ENCODE results near the gene XPO6.
"Not testable (repeated sequence)": the region's sequence is repeated elsewhere in the genome, so short reads cannot be mapped to it uniquely, and the experiment has no call there.

The XPO6 gene, protein sequence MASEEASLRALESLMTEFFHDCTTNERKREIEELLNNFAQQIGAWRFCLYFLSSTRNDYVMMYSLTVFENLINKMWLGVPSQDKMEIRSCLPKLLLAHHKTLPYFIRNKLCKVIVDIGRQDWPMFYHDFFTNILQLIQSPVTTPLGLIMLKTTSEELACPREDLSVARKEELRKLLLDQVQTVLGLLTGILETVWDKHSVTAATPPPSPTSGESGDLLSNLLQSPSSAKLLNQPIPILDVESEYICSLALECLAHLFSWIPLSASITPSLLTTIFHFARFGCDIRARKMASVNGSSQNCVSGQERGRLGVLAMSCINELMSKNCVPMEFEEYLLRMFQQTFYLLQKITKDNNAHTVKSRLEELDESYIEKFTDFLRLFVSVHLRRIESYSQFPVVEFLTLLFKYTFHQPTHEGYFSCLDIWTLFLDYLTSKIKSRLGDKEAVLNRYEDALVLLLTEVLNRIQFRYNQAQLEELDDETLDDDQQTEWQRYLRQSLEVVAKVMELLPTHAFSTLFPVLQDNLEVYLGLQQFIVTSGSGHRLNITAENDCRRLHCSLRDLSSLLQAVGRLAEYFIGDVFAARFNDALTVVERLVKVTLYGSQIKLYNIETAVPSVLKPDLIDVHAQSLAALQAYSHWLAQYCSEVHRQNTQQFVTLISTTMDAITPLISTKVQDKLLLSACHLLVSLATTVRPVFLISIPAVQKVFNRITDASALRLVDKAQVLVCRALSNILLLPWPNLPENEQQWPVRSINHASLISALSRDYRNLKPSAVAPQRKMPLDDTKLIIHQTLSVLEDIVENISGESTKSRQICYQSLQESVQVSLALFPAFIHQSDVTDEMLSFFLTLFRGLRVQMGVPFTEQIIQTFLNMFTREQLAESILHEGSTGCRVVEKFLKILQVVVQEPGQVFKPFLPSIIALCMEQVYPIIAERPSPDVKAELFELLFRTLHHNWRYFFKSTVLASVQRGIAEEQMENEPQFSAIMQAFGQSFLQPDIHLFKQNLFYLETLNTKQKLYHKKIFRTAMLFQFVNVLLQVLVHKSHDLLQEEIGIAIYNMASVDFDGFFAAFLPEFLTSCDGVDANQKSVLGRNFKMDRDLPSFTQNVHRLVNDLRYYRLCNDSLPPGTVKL

DNA sequence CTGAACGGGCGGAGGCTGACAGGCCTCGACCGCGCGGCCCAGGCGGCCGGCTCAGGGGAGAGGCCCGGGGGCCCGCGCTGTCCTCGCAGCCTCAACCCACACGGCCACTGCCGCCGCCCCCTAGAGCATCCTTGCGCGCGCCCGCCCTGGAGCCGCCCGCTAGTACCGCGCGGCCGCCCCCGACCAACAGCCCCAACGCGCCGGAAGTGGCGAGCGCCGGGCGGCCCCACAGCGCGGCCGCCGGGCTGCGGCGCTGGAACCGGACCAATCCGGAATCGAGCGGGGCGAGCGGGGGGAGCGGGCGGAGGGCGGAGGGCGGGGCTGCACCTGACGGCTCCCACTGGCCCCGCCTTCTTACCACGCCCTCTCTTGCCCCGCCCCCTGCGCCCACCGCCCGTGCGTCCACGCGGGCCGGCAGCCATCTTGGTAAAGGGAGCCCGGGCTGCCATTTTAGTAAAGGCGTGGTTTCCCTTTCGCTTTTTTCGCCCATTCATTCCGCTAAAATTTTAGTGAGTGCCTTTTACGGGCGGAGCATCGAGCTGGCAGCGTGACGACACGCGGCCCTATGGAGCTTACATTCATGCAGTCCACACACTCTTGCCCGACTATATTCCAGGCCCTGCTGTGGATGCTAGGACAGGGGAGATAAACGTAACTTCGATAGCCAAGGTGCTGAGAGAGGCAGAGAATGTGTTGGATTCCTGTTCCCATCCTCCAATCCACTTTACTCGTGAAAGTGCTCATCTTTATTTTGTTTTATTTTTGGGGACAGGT is at the start of gene XPO6:
Gene XPO6, minus strand, starts transcription at position 208 of the 774 bp plus-strand sequence. CDS start 597 bp downstream, outside the sequence.
- peak; percentile 65 for DNase-seq

DNA sequence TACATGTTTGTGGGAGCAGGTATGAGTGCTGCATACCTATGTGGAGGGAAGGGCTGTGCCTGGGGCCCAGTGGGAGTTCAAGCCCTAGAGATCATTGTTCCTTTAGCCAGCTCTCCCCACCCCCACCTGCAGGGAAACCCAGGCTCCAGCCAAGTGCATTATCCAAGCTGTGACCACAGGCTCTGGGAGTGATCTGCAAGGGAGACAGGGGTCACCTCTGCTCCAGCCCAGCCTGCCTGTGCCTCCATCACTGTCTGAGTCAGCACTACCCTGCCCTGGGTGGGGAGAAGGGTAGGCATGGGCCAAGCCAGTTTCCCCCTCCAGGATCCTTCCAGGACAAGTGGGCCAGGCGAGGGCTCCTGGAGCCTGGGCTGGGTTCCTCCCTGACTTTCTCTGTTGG is 48.4 kb upstream of the XPO6 start:
- DNase-seq = no peak

- no peak for DNase-seq
Observed at GRCh38 chr16:28259781-28260150, 48.0 kb upstream of the XPO6 start.

- no peak for DNase-seq
Observed at GRCh38 chr16:28259091-28259780, 47.5 kb upstream of the XPO6 start.

DNA sequence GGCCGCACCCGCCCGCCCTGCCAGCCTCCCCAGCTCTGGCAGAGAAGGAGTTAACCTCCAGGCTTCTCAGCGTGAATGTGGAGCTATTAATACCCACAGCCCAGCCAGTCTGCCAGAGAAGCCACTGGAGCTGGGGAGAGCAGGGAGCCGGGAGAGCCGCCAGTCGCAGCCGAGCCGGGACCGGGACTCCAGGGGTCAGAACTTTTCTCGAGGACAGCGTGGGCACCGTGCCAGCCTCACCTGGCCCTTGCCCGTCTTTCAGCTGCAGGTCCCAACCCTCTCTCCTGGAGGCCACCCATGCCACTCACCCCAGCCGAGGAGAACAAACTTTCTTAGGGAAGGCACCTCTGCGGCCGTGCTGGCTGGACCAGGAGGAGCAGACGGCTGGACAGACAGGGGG is 46.8 kb upstream of the XPO6 start:
- DNase-seq = no peak

DNA sequence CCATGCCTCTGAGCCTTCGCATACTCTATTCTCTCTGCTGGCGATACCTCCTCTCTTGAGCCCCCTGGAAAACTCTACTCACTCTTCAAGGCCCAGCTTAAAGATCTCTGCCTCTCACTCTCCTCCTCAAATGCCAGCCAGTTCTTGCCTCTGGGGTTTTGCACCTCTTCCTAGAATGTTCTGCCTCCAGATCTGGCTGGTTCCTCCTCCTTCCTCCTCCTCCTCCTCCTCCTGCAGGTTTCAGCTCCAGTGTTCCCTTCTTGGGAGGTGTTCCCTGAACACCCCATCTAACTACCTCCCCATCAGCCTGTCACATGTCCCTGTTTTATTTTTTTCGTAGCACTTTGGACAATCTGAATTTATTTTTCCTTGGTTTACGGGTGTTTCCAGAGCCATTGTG is 45.5 kb upstream of the XPO6 start:
- no peak for DNase-seq

GRCh38 chr16:28255838-28256237 is 44.1 kb upstream of the XPO6 start:
- DNase-seq = no peak

DNA sequence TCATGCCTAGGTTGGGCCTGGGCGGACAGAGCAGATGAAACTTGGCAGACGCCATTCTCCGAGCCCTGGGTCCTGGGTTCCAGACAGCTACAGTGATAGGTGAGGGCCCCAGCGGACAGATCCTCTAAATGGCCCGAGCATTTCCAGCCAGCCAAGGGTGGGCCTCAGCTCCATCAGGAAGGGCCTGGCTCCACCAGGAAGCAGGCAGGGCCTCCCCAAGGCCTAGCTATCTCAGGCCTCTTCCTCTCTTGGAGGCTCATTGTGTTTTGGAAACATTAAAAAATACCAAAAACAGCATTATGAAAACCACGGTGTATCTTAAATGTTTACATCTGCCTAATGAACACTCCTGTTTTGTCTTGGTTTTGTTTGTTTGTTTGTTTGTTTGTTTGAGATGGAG is 42.4 kb upstream of the XPO6 start:
- DNase-seq = no peak

DNA sequence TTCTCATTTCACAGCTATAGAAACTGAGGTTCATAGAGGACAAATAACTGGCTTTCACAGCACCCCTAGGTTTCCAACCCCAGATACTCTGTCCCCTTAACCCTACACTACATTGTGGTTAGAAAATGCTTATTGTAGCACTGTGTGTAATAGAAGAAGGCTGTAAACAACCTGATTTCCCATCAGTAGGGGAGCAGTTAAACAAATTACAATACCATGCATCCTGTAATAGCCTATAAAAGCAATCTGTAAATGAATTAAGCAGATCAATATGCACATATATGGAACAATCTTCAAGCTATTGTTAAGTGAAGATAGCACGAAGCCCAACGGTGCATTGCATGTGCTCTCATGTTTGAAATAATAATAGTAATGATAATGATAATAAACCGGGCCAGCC is 39.2 kb upstream of the XPO6 start:
- no peak for DNase-seq

DNA sequence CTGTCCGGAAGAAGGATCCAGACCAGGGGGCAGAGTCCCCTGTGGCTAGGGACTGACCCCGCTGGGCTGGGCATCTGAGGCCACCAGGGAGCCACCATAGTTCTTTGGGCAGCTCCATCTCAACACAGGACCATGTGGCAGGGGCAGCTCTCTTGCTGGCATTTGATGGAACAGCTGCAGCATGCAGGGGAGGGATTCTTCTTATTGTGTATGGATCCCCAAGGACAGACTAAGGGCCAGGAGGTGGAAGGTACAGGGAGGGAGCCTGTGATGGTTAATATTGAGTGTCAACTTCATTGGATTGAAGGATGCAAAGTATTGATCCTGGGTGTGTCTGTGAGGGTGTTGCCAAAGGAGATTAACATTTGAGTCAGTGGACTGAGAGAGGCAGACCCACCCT is 37.7 kb upstream of the XPO6 start:
- DNase-seq = not testable (repeated sequence)

- no peak for DNase-seq
Observed at GRCh38 chr16:28241924-28242323, 30.2 kb upstream of the XPO6 start.

DNA sequence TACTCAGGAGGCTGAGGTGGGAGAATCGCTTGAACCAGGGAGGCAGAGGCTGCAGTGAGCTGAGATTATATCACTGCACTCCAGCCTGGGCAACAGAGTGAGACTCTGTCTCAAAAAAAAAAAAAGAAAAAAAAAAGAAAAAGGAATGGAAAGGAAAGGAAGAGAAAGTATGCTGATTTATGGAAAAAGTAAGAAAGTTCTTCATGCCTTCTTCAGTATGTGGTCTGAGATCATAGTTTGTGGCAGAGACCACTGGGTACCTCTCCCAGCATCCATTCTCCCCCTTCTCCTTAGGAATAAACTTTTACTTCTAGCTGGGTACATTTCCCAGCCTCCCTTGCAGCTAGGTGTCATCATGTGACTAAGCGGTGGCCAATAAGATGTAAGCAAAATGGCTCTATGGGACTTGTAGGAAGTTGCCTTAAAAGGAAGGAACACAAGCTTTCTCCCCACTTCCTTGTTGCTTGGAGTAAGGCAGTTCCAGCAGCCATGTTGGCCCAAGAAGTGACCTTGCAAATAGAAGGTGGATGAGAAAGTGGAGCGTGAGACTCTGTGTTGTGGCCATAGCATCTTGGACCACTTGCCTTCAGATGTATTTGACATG is 26.1 kb upstream of the XPO6 start:
- DNase-seq = no peak

DNA sequence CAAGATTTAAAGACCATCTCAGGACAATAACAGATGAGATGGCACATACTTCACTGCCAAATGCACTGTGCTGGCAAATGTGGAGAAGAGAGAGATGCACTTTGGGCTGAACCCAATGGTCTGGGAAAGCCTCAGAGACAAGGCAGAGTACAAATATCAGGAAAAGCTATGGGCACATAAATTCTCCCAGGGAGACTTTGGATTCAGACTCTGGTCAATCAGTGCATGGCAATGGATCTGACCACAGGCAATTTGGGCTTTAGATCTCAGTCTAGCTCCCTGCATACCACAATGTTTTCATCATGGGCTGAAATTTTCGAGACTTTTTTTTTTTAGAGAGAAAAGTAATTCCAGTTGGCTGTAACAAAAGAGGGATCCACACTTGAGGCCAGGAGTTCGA is 20.0 kb upstream of the XPO6 start:
- DNase-seq = no peak

- not testable (repeated sequence) for DNase-seq
Observed at GRCh38 chr16:28223909-28224308, 12.1 kb upstream of the XPO6 start.

- DNase-seq = not testable (repeated sequence)
Observed at GRCh38 chr16:28219777-28220176, 8.0 kb upstream of the XPO6 start.

DNA sequence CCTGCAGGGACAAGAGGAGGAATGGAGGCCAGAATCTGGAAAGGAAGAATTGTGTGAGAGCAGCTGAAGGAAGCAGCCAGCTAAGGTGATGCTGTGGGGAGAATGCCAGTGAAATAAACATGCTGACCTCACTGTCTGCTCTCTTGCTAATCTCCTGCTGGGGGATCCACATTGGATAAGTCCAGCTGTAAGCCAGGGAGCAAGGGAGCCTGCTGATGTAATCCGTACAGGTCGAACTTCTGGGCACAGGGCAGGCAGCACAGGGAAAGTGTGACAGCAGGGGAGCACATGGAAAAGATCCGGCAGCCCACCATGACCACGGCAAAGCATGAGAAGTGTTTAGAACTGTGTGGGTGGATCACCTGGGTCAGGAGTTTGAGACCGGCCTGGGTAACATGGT is 7.5 kb upstream of the XPO6 start:
- no peak for DNase-seq

GRCh38 chr16:28218109-28218508 is 6.3 kb upstream of the XPO6 start:
- DNase-seq = no peak

DNA sequence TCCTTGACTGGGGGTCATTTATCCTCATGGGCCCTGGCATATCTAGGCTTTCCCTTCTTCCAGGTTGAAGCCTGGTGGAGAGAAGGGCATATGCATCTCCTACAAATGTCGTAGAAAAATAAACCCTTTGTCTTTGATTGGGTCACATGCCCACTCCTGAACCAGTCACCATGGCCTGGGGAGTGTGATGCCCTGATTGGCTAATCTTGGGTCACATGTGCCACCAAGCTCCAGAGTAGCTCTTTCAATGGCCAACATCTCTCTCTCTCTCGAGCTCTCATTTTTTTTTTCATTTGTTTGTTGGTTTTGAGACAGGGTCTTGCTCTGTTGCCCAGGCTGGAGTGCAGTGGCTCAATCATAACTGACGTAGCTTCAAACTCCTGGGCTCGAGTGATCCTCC is 5.6 kb upstream of the XPO6 start:
- DNase-seq = no peak

GRCh38 chr16:28213396-28213795 is 1.6 kb upstream of the XPO6 start:
- no peak for DNase-seq

DNA sequence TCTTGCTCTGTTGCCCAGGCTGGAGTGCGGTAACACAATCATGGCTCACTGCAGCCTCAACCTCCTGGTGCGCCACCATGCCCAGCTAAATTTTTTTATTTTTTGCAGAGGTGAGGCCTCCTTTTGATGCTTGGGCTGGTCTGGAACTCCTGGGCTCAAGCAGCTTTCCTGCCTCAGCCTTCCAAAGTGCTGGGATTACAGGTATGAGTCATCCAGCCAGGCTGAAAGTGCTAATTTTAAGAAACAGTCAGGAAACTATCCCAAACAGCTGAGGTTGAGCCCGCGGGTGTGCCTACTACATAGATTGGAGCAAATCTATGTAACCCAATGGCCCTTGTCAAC is 738 bp upstream of the XPO6 start:
- DNase-seq = no peak

GRCh38 chr16:28210979-28211588 is 681 bp downstream of the XPO6 start:
- DNase-seq = no peak

Data from NCI-H748 treated with DMSO at 0.1 percent for 48 hours (cell line).